Right renal pelvis (tissue), 4 donors: ENCODE results near the gene PARS2. TPM values are rescaled to one million over a fixed set of nuclear protein-coding genes. Genes with fewer than 3 reads are reported as not detected.

Experiments
- DNase-seq, 4 donors: peaks; one replicate each; pipeline ENCODE4 v3.0.0-alpha.2; 2013; ENCODE audit warnings: low read depth in 4 of 4, low spot score in 3 of 4, missing footprints in 1 of 4
- polyA plus RNA-seq, 4 donors: library from polyadenylated mRNA; unstranded; fragments of 120-200 nt; gene quantifications; one replicate each; pipeline ENCODE4 v1.2.1, GENCODE V29; 2013; ENCODE audit not compliant: insufficient read length in 4 of 4

Gene PARS2
- polyA plus RNA-seq, 4 donors, result 11.1 to 11.4 (median 11.2) TPM

DNA sequence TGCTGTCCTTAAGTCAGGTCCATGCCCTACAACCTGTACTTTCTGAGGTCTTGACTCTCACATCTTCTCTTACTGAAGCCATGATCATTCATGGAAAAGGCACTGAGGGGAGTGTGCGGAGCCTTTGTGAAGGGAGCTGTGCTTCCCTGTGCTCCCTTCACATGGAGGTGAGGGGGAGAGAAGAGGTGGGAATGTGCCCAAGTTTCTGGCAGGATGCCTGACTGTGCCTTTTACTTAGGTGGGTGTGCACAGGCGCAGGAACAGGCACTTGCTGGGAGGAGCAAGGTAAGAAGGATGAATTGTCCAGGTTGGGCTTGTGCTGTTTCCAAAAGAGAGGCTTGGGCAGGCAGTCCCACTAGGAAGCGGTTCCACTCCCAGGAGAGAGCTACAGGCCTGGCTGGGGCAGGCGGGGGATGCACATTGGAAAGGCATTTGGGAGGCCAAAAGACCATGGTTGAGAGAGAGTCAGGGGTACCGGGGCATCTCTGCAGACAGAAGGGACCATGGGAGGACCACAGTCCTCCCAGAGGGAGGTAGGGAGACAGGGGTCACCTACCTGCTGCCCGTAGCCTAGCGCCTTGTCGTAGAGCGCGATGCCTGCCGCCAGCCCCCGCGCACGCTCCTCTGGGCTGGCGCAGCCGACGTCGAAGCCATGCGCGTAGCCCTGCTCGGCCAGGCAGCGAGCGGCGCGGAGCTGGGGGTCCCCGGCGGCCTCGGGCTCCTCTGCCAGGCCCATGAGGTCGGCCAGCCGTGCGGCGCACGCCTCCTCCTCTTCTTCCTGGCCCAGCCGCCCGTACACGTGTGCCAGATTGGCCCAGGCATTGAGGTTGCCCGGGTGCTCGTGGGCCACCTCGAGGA is 35.9 kb upstream of the PARS2 start:
- DNase-seq, result no peak

DNA sequence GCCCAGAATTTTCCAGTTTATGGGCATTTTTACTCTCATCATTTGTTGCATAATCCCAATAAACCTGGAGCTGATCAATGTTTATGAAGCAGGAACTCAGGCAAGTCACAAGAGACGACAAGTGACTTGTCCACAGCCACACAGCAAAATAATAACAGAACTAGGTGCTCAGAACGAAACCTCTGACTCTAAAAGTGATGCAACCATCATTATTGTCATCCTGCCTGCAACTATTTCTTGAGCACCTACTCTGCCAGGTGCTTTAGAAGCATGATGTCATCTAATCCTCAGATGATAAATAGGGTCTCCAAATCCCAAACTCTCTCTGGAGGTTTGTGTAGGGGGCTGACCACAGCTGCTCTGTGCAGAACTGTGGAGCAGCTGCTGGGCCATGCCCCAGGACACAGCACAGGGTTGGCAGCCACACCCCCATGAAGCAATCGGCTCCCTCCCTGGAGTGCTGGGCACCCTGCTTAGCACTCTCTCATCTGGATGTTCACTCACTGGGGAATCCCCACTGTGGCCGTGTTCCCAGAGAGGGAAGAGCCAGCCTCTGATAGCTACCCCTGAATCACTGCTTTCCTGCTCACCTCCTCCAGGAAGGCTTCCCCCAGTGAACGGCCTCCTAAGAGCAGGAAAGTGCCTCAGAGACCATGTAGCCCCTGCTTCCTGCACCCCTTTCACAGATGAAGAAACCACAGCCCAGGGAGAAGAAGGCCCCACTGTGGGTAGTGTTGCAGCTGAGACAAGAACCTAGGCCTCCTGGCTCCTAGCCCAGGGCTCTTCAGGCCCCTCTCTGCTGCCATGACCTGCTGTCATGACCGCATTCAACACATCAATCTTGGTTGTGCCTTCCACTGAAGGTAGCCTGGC is 34.7 kb upstream of the PARS2 start:
- DNase-seq, result no peak

DNA sequence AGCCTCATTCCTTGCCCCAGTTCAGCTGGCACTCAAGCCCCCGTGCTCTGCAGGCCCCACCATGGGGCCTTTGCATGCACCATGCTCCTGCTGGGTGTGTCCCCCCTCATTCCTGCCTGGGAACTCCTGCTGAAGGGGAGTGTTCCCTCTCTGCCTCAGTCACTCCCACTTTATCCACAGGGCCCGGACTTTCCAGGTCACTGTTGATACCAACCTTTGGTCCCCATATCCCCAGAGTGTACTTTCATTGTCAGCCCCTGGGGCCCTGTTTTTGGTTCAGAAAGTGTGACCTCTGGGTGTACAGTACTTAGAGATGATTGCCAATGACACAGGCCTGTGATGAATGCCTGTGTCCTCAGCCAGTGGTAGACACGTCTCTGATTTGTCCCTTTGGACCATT is 33.9 kb upstream of the PARS2 start:
- DNase-seq, result no peak

DNA sequence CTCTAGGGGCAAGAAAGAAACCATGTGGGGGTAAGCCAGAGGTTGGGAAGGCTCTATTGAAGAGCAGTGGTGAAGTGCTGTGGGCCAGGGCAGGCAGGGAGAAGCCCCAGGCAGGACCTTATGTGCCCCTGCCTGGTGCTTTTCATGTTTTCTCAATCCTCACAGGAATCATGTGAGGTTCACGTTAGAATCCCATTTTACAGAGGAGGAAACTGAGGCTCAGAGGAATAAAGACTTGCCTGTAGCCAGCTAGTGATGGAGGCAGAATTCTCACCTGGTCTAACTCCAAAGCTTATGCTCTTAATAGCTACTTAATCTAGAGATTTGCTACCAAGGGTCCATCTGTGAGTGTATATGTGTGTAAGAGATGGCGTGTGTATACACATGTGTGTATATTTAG is 32.6 kb upstream of the PARS2 start:
- DNase-seq, result no peak

DNA sequence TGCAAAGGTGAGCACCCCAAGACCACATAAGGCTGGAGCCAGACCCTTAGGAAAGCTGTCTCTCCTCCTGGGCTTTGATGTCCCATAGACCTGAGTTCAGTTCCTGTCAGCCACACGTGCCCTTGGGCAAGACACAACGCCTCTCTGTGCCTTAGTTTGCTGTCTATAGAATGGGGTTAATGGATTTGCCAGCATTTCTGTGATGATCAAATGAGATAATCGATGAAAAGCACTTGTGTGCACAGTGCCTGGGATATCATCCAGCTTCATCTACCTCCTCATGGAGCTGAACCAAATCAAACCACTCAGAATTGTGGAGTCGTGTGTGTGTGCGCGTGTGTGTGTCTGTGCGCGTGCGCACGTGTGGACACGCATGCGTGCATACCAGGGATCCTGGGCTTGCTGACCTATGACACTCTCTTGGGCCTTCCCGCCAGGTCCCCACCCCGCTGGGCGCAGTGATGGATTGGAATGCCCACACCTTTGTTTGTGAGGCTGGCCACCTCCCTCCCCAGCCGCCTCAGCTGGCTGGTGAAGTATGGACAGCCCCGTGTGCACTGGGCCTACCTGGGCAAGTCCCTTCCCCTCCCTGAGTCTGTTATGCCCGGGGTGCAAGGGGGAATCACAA is 31.6 kb upstream of the PARS2 start:
- DNase-seq, result no peak

DNA sequence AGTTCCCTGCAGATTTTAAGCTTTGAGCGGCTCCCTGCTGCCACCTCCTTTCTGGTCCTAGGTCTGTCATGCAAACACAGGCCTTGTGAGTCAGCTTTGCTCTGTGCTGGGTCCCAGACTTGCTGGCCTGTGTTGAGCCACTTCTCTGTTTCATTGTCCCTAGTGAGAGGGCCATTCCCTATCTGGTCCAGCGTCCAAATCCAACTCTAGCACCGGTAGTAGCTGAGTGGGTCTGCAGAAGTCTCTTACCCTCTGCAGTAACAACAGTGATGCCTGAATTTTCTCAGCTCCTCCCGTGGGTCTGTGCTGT is 31.0 kb upstream of the PARS2 start:
- DNase-seq, result no peak

DNA sequence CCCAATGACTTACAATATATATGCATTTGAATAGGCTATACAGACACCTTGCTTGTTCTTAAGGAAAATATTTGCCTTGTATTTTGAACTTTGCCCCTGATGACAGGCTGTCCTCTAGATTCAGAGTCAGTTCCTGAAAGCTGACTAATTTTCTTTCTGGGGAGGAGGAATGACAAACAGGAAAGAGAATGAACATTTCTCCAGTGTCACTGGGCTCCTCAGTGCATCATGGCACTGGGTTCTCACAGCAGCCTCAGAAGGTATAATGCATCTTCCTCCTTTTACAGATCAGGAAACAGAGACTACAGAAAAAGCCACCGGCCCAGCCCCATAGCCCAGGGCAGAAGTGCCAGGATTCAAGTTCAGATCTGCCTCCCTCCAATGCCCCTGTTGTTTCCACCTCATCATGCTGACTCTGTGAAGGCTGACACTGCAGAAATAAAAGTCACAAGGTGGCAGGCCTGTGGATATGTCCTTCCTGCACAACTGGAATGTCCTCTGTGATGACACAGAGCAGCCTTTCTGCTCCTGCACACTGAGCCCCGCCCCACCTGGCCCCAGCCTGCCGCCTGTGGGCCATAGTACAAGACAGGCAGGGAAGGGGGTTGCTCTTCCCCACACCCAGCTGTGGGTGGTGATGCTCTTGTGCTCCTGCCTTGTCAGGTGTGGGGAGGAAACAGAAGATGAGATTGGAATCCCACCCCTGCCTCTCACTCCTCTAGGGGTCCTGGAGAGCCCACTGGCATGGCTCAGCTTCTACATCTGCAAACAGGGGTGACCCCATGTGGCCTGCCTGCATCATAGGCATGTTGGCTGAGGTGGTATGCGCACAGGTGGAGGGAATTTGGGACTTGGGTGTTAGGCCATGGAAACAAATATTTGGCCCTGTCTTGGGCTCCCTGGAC is 30.4 kb upstream of the PARS2 start:
- DNase-seq, result no peak

DNA sequence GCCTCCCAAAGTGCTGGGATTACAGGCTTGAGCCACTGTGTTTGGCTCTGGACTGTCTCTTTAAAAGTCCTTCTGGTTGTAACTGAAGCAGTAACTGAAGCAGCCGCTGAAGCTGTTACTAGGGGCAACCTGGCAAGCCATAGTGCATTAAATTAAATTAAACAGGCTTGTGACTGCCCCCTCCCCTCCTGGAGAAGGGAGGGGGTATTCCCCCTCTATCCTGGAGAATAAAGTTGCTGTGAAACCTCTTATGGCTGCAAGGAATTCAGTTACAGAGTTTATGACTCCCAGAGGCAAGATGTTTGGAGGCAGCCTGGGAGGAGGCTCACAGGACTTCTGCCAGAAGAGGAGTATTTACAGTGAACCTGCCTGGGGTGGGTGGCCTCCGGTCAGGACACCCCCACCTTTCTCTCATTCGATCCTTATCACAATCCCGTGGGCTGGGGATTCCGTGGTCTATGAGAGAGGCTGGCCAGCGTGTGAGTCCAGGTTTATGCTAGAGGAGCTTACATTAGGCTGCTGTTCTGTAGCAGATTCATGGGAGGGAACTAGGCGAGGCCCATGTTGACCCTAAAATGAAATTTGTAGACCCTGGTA is 28.5 kb upstream of the PARS2 start:
- DNase-seq, result peak in 3 of 4 donors; percentile 63 to 82 (median 75)

DNA sequence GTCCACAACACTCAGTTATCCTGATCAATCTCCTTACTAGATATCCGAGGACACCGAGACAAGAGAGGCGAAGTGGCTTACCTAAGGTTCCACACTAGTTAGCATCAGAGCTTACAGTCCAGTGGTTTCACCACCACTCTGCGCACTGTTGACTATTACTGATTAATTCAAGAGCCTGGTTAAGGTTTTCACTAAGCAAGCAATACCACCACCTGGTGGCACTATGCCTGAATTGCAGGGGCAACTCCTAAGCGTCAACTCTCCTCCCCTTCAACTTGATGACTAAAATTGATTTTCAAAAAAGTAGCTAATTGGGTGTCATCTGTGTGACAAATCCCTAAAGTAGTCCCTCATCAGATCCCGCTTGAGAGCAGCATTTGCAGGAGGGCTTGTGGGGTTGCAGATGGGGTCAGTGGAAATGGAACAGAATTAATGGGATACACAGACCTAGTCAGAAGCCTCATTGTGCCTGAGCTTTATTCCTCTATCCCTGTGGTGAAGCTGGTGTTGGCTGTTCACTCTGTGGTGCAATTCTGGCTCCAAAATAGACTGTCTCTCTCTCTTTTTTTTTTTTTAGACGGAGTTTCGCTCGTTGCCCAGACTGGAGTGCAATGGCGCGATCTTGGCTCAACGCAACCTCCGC is 27.7 kb upstream of the PARS2 start:
- DNase-seq, result no peak

DNA sequence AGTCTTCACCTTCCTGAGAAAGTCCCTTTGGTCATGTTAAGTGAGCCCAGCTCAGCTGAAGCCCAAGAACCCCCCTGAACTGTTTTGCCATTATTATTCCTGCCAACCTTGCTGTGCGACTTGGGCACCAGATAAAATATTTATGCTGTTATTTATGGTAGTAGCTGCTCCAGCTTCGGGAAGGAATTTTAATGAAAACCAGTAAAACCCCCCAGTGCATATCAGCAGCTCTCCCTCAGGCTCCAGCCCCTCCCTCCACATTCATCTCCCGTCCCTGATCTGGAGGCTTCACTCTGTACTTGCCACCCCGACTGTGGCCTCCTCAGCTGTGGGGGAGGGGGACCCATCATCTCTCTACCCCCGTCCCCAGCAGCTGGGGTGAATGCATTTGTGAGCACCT is 24.1 kb upstream of the PARS2 start:
- no peak for DNase-seq

DNA sequence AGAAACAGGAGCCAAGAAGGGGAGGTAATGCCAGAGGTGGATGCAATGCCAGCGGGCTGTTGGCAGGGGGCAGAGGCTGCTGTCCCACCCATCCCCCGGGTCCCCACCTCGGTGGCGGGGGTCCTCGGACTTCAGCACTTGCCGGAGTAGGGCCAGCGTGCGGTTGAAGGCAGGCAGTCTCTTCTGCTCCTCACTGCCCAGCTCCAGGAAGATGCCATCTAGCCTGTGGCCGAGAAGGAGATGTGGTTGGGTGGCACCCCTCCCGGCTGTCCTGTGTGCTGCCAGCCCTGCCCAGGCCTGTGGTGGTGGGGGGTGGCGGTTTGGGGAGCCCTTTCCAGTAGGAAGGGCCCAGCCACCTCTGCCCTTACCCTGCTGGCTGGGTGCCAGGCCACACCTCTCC is 23.3 kb upstream of the PARS2 start:
- DNase-seq, result no peak

DNA sequence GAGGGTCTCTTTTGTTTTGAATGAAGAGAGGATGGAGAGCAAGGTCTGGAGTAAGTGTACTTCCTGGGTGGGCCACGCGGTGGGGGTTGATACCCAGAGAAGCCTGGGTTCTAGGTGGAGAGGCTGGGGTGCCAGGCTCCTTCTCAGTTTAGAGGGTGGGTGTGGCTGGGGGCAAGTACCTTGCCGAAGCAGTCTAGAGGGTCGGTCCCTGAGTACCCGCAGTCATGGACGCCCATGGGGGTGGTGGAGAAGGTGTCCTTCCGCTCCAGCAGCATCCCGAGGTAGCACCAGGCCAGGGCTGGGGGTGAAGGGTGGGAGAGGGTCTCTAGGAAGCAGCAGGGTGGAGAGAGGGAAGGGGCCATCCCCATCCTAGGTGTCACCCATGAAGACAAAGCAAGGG is 22.5 kb upstream of the PARS2 start:
- no peak for DNase-seq

DNA sequence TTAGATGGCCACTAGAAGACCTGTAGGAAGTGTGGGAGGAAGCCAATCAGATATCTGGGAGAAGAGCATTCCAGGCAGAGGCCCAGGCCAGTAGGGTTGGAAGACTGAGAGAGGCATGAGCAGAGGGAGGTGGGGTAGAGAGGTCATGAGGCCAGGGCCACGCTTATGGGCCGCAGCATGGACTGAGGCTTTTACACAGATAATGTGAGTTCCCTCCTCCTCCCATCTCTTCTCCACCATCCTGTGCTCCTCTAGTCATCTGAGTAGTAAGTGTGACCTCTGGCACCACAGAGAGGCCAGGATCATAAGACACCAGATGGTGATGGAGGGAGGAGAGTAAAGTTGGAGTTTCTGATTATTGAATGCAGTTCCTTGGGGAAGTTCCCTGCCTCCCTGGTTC is 19.7 kb upstream of the PARS2 start:
- no peak for DNase-seq

DNA sequence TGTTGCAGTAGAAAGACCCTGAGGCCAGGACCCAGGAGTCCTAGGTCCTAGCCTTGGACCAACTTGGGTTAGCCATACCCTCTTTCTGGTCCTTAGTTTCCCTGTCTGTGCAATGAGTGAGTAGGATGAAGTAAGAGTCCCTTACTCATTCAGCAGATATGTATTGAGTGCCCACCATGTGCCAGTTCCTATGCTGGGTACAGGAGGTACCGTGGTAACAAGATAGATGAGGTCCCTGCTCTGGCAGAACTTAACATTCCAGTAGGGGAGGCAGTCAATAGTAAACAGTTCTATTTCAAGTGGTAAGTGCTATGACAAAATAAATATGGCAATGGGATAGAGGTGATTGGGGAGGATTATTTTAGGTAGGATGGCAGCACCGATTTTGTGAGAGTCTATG is 18.3 kb upstream of the PARS2 start:
- DNase-seq, result no peak

DNA sequence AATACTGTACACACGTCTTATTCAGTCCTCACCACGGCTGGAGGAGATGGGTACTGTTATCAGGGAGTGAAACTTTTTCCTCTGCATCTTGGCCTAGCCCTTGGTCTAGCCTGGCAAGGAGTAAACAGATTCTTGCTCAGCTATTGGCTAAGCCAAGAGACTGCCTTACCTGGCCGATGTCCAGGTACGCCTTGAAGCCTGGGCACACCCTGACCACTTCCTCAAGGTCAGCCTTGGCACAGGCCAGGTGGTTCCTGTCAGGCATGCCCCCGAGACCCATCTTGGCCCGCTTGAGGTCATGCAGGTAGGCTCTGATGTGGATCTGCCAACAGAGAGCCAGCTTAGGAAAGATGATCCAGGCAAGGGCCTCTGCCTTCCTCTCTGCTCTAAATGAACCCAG is 17.8 kb upstream of the PARS2 start:
- DNase-seq, result no peak

DNA sequence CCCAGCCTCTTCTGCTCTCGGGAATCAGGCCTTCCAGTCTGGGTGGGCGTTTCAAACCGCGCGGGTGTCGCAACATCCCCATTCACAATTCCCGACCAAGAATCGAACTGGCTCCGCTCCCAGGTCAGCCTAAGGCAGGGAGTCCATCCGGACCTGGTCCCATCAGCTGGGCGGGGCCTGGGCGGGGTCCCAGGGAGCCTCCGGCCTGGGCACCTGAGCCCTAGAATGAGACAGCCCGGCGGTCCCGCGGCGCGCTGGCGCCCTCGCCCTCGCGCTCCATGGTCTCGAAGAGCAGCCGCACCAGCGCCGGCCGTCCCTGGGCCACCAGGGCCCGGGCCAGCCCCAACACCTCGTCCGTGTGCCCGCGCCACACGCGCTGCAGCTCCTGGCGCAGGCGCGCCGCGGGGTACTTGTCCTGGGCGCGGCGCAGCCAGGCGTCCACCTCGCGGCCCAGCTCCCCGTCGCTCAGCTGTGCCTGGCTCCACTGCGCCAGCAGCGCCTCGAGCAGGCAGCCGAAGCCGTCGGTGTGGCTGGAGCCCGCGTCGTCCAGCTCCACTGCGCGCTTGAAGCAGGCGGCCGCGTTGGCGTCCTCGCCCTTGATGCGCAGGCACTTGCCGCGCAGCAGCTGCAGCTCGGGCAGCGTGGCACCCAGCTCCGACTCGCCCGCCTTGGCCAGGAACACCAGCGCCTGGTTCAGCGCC is 16.9 kb upstream of the PARS2 start:
- DNase-seq, result no peak

DNA sequence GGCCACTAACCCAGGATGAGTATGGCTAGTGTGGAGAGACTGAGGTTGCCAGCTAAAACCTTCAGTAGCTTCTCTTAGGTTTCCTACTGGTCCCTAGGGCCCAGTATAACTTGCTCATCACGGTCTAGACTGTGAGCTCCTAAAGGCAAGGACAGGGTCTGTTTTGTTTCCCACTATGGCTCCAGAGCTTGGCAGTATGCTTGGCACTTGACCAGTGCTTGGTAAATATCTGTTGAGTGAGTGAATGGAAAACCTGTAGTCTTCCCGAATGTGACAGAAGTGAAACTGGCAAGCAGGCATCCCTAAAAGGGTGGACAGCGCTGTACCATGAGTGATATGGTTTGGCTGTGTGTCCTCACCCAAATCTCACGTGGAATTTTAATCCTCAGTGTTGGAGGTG is 13.1 kb upstream of the PARS2 start:
- no peak for DNase-seq

DNA sequence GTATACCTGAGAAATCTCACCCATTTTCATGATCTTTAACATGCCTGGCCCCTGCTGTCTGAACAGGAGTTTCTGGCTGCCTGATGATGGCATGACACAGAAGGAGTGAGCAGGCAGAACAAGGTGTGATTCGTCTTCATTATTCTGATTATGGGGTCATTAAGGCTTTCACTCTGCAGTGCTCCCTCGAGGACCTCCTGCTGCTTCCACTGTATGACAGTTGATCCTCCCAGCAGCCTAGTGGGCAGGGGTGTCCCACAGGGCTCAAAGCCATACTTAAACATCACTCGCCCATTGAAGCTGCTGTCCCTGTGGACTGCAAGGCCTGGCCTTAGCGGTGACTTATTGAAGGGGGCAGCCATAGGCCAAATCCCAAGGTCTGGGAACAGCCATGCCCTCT is 12.7 kb upstream of the PARS2 start:
- DNase-seq, result no peak
